Psoas muscle (tissue), 8 donors: Measurements from ENCODE around the gene HMSD. TPM values are rescaled to one million over a fixed set of nuclear protein-coding genes. Genes with fewer than 3 reads are reported as not detected.
A peak's percentile ranks its signal among the peaks of the same experiment; 100 is the strongest.

ENCODE experiments used
- ATAC-seq, 4 donors: fragments of 200-7000 bp; cut with Tn5 transposase; one replicate each; pipeline ENCODE4 v1.9.1; 2020; ENCODE audit warnings: moderate library complexity in 3 of 4, mild to moderate bottlenecking in 2 of 4
- DNase-seq, 2 donors: peaks; one replicate each; pipeline ENCODE4 v3.0.0-alpha.2; 2020
- H3K27ac ChIP-seq: fragments of 200-600 bp; one replicate; pipeline ENCODE4 v1.8.0; 2022
- H3K27me3 ChIP-seq, 3 donors: fragments of 200-600 bp in 1 of 3; one replicate each; pipeline versions ENCODE4 v1.6.1 to v1.8.0; 2013 to 2022; ENCODE audit warnings: low read length in 2 of 3, mild to moderate bottlenecking in 2 of 3, moderate library complexity in 1 of 3; ENCODE audit not compliant: insufficient read depth in 3 of 3
- H3K36me3 ChIP-seq, 2 donors: fragments of 200-600 bp in 1 of 2; one replicate each; pipeline versions ENCODE4 v1.6.1 to v1.8.0; 2013 to 2022; ENCODE audit warnings: low read depth in 1 of 2, mild to moderate bottlenecking in 1 of 2, moderate library complexity in 1 of 2; ENCODE audit not compliant: insufficient read depth in 1 of 2
- H3K4me1 ChIP-seq: fragments of 200-600 bp; one replicate; pipeline ENCODE4 v1.8.0; 2022
- H3K4me3 ChIP-seq: fragments of 200-600 bp; one replicate; pipeline ENCODE4 v1.8.0; 2022; ENCODE audit warnings: mild to moderate bottlenecking
- H3K9me3 ChIP-seq: fragments of 200-600 bp; one replicate; pipeline ENCODE4 v1.8.0; 2022
- WGBS, 3 donors: extraction: QIAGEN DNeasy Blood & Tissue Kit; methylation state at CpG; one replicate each; pipeline versions ENCODE4 v1.1.6 to v1.1.7; 2013; 5-methylcytosine and 5-hydroxymethylcytosine counted together
- intact Hi-C, 2 donors: fragments of 100-400 bp; cut with DNase I; formaldehyde crosslinking; loops; one replicate each; pipeline versions ENCODE4 v1.11.0 to v1.14.2; 2022
- polyA plus RNA-seq, 3 donors: library from polyadenylated mRNA; stranded (reverse); fragments of 200-250 nt; gene quantifications; one replicate each; pipeline ENCODE4 v1.2.3, GENCODE V29; 2013
- total RNA-seq, 4 donors: library from RNA; stranded (reverse); fragmentation: NEBNext Ultra II Directional in 2 of 4; extraction: Animal tissue kit (Norgen Biotek cat#: 25700) in 2 of 4; gene quantifications; one replicate each; pipeline versions ENCODE4 v1.2.1 to v1.2.4, GENCODE V29; 2021 to 2023
- TF ChIP-seq, protein P1 (sequence below): fragments of 200-600 bp; IDR thresholded peaks from one replicate; pipeline ENCODE4 v1.8.0; 2022; ENCODE audit warnings: antibody characterized with exemption
- donor health status: healthy with polysubstance abuse.
- donor health status: DM: no; HTN: no; CAD: no; lungs with moderate emphysema.
- donor health status: Bipolar disorder and iron deficiency.
- donor health status: healthy.
- donor health status: DM: yes; HTN: yes; CAD: no.
- donor health status: DM: no; HTN: no; CAD: no.
- donor health status: DM: no; HTN: no; CAD: no.
- donor health status: DM: yes; HTN: yes; CAD: no.

Gene HMSD
- total and polyA plus RNA-seq, 7 donors, result 0.03 TPM; not detected in 6

DNA sequence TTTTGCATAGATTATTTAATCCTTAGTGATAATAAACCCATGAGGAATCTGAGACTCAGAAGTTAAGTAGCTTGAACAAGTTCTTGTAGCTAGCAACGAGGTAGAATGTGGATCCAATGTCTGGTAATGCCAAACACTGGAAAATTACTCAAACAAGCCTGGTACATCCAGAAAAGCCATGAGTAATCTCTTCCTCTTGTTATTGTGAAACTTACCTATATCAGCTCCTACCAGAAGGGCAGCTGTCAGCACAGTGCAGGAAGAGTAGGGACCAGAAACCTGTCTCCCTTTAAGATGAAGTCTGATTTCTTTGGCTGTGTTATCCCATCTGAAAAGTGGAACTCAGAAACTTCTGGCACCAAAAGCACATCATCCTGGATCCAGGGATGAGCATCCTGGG lies 13.0 kb downstream of the HMSD start:
- Histone ChIP-seq H3K27ac (no peak overlapping the region), H3K4me1 (no peaks in the 10 kb centered on the region), H3K27me3 (peaks cover 0 to 4% (median 2%) of the 10 kb centered on the region in 3 donors), H3K36me3 (no peaks in the 10 kb centered on the region), H3K4me3 (no peak overlapping the region), H3K9me3 (no peaks in the 10 kb centered on the region)
- no peak for ATAC-seq
- intact Hi-C loops, result loop anchor here in 1 of 2 donors (5.0 kb wide), 1 partner anchor 35 kb away; no protein-coding TSS in a partner anchor
- TF ChIP-seq, protein P1, sequence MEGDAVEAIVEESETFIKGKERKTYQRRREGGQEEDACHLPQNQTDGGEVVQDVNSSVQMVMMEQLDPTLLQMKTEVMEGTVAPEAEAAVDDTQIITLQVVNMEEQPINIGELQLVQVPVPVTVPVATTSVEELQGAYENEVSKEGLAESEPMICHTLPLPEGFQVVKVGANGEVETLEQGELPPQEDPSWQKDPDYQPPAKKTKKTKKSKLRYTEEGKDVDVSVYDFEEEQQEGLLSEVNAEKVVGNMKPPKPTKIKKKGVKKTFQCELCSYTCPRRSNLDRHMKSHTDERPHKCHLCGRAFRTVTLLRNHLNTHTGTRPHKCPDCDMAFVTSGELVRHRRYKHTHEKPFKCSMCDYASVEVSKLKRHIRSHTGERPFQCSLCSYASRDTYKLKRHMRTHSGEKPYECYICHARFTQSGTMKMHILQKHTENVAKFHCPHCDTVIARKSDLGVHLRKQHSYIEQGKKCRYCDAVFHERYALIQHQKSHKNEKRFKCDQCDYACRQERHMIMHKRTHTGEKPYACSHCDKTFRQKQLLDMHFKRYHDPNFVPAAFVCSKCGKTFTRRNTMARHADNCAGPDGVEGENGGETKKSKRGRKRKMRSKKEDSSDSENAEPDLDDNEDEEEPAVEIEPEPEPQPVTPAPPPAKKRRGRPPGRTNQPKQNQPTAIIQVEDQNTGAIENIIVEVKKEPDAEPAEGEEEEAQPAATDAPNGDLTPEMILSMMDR, result no peak
- WGBS, 3 donors, result 32 to 50% (median 37%) methylated on average over 1 of the region's 1 CpG
- DNase-seq, result no peak

DNA sequence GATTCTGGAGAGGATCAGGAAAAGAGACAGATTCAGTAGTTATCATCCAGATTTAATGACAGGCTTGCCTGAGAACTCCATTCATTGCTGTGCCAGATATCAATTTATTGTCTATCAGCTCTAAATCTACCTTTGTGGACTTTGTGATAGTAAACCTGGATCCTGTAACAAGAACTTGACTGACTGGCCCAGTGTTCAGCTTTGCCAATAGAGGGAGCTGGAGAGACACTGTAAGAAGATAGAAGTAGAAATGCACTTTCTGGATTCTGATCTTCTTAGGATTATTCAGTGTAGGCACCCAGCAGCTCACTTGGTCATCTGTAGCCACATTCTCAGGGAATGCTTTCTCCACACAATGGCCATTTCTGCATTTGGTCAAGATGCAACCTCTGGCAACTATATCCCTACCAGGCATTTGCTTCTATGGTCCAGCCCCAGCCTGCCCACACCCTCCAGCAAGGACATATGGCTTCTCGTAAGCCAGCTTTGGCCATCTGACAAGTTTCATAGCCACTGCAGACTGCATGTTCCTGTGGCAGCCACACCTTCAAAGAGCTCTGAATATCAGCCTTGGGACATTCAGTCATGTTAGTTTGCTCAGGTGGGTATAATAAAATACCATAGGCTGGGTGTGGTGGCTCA lies 14.6 kb downstream of the HMSD start:
- TF ChIP-seq, protein P1, result peak; percentile 59
- H3K4me3 ChIP-seq, result no peak overlapping the region
- no peaks in the 10 kb centered on the region for H3K36me3 ChIP-seq
- H3K27ac ChIP-seq, result no peak overlapping the region
- H3K4me1 ChIP-seq, result no peaks in the 10 kb centered on the region
- intact Hi-C loops, result loop anchor here in 1 of 2 donors (5.0 kb wide), 1 partner anchor 34 kb away; no protein-coding TSS in a partner anchor
- no peaks in the 10 kb centered on the region for H3K9me3 ChIP-seq
- ATAC-seq (peak in 3 of 4 donors; percentile 52 to 68 (median 57)), DNase-seq (peak in 1 of 2 donors; percentile 18)
- 25 to 57% (median 31%) methylated on average over 1 of the region's 1 CpG for WGBS, 3 donors
- H3K27me3 ChIP-seq, result peaks cover 0 to 4% (median 2%) of the 10 kb centered on the region in 3 donors

DNA sequence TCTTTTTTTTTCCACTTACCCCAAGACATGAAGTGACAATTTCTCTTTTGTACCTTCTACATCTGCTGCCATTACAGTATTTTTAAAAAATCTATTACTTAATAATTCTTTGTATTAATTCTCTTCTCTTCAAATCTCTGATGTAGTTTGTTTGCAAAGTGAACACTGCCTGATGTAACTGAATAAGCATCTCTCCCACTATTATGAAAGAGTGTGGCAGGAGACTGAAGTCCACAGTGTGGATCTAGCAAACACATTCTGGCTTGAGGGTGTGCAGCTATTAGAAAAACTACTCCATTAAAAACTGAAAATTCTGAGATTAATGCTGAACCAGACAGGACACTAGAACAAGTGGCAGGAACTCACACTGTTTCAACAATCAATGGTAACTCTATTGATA lies 15.8 kb downstream of the HMSD start:
- H3K4me3 ChIP-seq, result no peak overlapping the region
- ATAC-seq (no peak), DNase-seq (no peak)
- peaks cover 7% of the 10 kb centered on the region for H3K4me1 ChIP-seq
- intact Hi-C loops, result loop anchor here in 1 of 2 donors (5.0 kb wide), 1 partner anchor 32 kb away; no protein-coding TSS in a partner anchor
- H3K9me3 ChIP-seq, result no peaks in the 10 kb centered on the region
- H3K36me3 ChIP-seq, result no peaks in the 10 kb centered on the region
- peaks cover 0 to 4% (median 2%) of the 10 kb centered on the region in 3 donors for H3K27me3 ChIP-seq
- TF ChIP-seq, protein P1, result no peak
- H3K27ac ChIP-seq, result no peak overlapping the region

DNA sequence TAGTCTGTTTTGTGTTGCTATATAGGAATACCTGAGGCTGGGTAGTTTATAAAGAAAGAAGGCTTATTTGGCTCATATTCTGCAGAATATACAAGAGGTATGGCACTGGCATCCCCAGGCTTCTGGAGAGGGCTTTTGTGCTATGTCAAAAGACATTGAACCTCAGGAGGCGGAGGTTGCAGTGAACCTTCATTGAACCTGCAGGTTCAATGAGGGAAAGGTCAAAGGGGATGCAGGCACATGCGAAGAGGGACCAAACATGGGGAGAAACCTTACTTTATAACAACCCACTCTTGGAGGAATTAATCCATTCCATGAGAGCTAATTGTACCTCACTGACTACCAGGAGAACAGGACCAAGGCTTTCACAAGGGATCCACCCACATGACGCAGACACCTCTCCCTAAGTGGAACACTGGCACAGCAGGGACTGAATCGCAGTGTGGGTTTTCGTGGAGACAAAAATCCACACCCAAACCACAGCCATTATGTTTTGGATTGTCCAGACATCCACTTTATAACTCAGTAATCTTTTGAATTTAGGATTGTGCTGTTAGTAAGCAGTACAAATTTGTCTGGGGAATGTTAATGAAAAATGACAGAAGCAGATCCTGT lies 16.7 kb downstream of the HMSD start:
- intact Hi-C loops, result no loop called here
- H3K36me3 ChIP-seq, result no peaks in the 10 kb centered on the region
- whole genome bisulfite sequencing, 3 donors, result 83 to 87% (median 83%) methylated on average over 5 of the region's 5 CpGs
- H3K4me3 ChIP-seq, result no peak overlapping the region
- H3K4me1 ChIP-seq, result peaks cover 7% of the 10 kb centered on the region
- no peak for ATAC-seq
- DNase-seq, result no peak
- no peak overlapping the region for H3K27ac ChIP-seq
- TF ChIP-seq, protein P1, result no peak
- H3K27me3 ChIP-seq, result peaks cover 0 to 4% (median 2%) of the 10 kb centered on the region in 3 donors
- no peaks in the 10 kb centered on the region for H3K9me3 ChIP-seq
